C4-2B (cell line): ENCODE results near the gene TNFRSF19.
A peak's percentile ranks its signal among the peaks of the same experiment; 100 is the strongest.

Experiments
- H3K27ac ChIP-seq: fragments of 450-650 bp; 2 replicates; pipeline ENCODE4 v1.5.1; 2017
- ZFX ChIP-seq: fragments of 450-650 bp; IDR thresholded peaks from 2 replicates; pipeline ENCODE4 v1.6.1; 2017
- TF ChIP-seq, protein P1 (sequence below): fragments of 450-650 bp; conservative IDR thresholded peaks from 2 replicates; pipeline ENCODE4 v1.5.1; 2017; ENCODE audit warnings: mild to moderate bottlenecking

TNFRSF19 gene

DNA sequence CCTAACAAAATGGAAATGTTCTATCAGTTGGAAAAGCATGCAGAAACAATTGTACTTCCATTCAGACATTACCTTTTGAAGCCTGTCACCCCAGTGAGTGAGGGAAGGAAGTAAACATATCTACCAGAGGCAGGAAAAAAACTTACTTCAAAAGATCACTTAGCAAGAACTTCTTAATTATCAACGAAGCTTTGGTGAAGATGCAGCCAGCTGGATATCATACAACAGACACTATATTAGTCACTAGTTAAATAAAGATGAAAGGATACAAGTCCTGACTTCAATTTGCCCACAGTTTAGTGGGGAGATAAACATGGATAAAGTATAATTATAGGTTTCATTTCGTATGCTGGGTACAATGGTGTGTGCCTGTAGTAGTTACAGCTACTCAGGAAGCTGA lies 148.8 kb downstream of the TNFRSF19 start:
- TF ChIP-seq, protein P1, sequence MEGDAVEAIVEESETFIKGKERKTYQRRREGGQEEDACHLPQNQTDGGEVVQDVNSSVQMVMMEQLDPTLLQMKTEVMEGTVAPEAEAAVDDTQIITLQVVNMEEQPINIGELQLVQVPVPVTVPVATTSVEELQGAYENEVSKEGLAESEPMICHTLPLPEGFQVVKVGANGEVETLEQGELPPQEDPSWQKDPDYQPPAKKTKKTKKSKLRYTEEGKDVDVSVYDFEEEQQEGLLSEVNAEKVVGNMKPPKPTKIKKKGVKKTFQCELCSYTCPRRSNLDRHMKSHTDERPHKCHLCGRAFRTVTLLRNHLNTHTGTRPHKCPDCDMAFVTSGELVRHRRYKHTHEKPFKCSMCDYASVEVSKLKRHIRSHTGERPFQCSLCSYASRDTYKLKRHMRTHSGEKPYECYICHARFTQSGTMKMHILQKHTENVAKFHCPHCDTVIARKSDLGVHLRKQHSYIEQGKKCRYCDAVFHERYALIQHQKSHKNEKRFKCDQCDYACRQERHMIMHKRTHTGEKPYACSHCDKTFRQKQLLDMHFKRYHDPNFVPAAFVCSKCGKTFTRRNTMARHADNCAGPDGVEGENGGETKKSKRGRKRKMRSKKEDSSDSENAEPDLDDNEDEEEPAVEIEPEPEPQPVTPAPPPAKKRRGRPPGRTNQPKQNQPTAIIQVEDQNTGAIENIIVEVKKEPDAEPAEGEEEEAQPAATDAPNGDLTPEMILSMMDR: no peak
- no peak for TF ChIP-seq ZFX
- peak overlapping the region; percentile 37; the same call in 1 of the 2 replicates for H3K27ac ChIP-seq

DNA sequence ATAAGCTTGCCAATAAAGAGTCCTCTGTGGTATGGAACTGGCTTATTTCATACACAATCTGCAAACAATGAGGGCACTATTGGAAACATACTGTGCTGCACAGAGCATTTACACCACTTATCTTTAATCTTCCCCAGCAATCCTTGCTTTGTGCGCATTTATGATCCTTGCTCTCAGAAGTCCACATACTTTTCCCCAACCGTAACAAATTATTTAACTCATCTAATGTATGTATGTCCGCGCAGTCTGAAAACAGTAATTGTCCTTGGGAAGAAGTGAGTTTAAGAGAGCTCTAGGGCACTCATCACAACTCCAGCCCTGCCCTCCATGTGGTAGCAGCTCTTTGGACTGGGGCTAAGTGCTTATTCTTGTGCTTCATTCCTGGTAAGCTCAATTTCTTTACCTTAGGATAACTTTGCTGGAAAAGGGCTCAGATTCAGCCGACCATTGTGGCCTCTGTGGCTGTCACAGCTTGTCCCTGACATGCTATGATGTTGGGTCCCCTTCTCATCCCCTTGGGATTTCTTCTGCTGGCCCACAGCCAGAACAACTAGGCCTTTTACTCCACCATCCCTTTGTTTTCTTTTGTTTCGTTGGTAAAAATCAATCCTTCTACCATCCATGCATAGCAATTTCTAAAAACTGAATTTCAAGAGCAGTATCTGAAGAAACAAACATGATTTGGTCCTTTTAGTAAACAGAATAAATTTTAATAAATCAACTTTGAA lies 152.7 kb downstream of the TNFRSF19 start:
- peak; percentile 54; the same call in 1 of the 2 replicates for TF ChIP-seq ZFX
- TF ChIP-seq, protein P1: no peak
- peak overlapping the region; percentile 89 for H3K27ac ChIP-seq

DNA sequence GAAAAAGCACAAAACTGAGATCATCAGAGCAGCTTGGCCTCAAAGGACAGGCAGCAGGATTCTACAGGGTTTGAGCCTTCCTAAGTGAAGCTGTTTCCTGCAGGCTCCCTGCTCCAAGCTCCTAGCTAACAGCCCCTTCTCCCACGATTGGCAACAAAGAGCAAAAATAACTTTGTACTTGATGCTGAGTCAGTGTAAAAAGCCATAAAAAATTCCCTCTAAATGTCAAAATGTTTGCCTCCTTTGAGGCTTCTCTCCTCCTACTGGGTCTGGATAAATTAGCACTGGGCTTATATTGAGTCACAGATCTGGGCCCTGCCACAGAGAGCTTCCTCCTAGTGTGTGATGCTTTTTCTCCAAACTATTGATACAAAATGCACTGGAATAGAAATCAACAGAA lies 153.3 kb downstream of the TNFRSF19 start:
- peak overlapping the region; percentile 89 for H3K27ac ChIP-seq
- TF ChIP-seq, protein P1: no peak
- TF ChIP-seq ZFX: no peak

DNA sequence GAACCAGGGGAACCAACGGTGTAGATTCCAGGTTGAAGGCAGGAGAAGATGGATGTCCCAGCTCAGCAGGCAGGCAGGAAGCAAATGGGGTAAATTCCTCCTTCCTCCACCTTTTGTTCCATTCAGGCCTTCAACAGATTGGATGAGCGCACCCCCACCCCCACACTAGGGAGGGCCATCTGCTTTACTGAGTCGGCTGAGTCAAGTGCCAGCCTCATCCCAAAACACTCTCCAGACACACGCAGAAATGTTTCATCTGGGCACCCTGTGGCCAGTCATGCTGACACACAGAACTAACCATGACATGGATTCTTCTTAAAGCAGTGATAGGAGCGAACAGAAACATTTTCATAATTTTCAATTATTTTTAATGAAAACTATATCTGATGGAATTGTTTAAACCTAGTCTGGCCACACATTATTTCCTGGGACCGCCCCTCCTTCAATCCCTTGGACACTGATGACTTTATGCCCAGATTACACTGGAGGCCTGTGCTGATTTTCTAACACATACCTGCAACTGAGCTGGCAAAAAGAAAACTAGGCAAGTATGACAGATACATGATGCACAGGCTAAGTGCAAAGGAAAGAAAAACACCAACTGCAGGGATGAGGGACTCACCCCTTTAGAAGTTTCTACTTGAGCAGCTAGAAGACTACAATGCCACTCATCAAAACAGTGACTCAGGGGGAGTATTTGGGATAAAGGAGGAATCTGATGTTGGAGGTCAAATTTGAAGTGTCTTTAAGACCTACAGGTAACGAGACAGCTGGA lies 154.2 kb downstream of the TNFRSF19 start:
- peak overlapping the region; percentile 89 for H3K27ac ChIP-seq
- TF ChIP-seq ZFX: no peak
- TF ChIP-seq, protein P1: no peak
